HAP-1 (cell line): ENCODE results near the gene FCN2.

Source experiments
- DNase-seq, 2 experiments: peaks; one replicate each; pipeline ENCODE4 v3.0.0-alpha.2; 2016 to 2020; ENCODE audit warnings: low spot score in 2 of 2
- H3K27me3 ChIP-seq: fragments of 250-450 bp; sonication (Bioruptor Pico); 2 replicates; pipeline ENCODE4 v1.5.1; 2020; ENCODE audit warnings: low read depth, mild to moderate bottlenecking, moderate library complexity
- H3K36me3 ChIP-seq: fragments of 250-450 bp; sonication (Bioruptor Pico); replicated peaks from 2 replicates; pipeline ENCODE4 v1.5.1; 2020; ENCODE audit warnings: mild to moderate bottlenecking
- H3K4me1 ChIP-seq: fragments of 250-450 bp; sonication (Bioruptor Pico); 2 replicates; pipeline ENCODE4 v1.5.1; 2020; ENCODE audit warnings: mild to moderate bottlenecking
- H3K4me3 ChIP-seq: fragments of 250-450 bp; sonication (Bioruptor Pico); 2 replicates; pipeline ENCODE4 v1.5.1; 2020; ENCODE audit warnings: mild to moderate bottlenecking, moderate library complexity
- H3K9me3 ChIP-seq: fragments of 250-450 bp; sonication (Bioruptor Pico); 2 replicates; pipeline ENCODE4 v1.5.1; 2020; ENCODE audit warnings: mild to moderate bottlenecking, moderate library complexity
- in situ Hi-C: fragments of 300-500 bp; cut with MboI; formaldehyde crosslinking; loops from 3 replicates; pipeline ENCODE4 v1.14.3; 2020; ENCODE audit warnings: low sequenced_read_pairs, inconsistent platforms, mixed read lengths

Gene FCN2

GRCh38 chr9:134883040-134883782 is 2.6 kb downstream of the FCN2 start:
- H3K4me1 ChIP-seq = no peaks in the 10 kb centered on the region
- in situ Hi-C loops = no loop called here
- no peak overlapping the region for H3K4me3 ChIP-seq
- no peak for DNase-seq
- no peaks in the 10 kb centered on the region; the same call in 1 of the 2 replicates for H3K9me3 ChIP-seq
- no peaks in the 10 kb centered on the region for H3K36me3 ChIP-seq
- no peaks in the 10 kb centered on the region for H3K27me3 ChIP-seq

- H3K9me3 ChIP-seq = no peaks in the 10 kb centered on the region; the same call in 1 of the 2 replicates
- in situ Hi-C loops = no loop called here
- H3K4me3 ChIP-seq = no peak overlapping the region
- no peaks in the 10 kb centered on the region for H3K27me3 ChIP-seq
- no peaks in the 10 kb centered on the region for H3K4me1 ChIP-seq
- DNase-seq = no peak
- H3K36me3 ChIP-seq = no peaks in the 10 kb centered on the region
Measured at GRCh38 chr9:134884492-134884891, 3.9 kb downstream of the FCN2 start.

GRCh38 chr9:134885001-134885678 is 4.5 kb downstream of the FCN2 start:
- no peaks in the 10 kb centered on the region for H3K27me3 ChIP-seq
- no peaks in the 10 kb centered on the region; the same call in 1 of the 2 replicates for H3K9me3 ChIP-seq
- no peak for DNase-seq
- no peaks in the 10 kb centered on the region for H3K4me1 ChIP-seq
- no peak overlapping the region for H3K4me3 ChIP-seq
- no peaks in the 10 kb centered on the region for H3K36me3 ChIP-seq
- in situ Hi-C loops = no loop called here

GRCh38 chr9:134885679-134886412 is 5.2 kb downstream of the FCN2 start:
- H3K4me1 ChIP-seq = no peaks in the 10 kb centered on the region
- in situ Hi-C loops = no loop called here
- no peak overlapping the region for H3K4me3 ChIP-seq
- DNase-seq = no peak
- no peaks in the 10 kb centered on the region; the same call in 1 of the 2 replicates for H3K9me3 ChIP-seq
- H3K27me3 ChIP-seq = no peaks in the 10 kb centered on the region
- H3K36me3 ChIP-seq = no peaks in the 10 kb centered on the region

GRCh38 chr9:134886413-134886913 is 5.9 kb downstream of the FCN2 start:
- no peaks in the 10 kb centered on the region for H3K36me3 ChIP-seq
- no peaks in the 10 kb centered on the region; the same call in 1 of the 2 replicates for H3K9me3 ChIP-seq
- H3K4me1 ChIP-seq = no peaks in the 10 kb centered on the region
- DNase-seq = no peak
- H3K27me3 ChIP-seq = no peaks in the 10 kb centered on the region
- in situ Hi-C loops = no loop called here
- H3K4me3 ChIP-seq = no peak overlapping the region

GRCh38 chr9:134887219-134887618 is 6.6 kb downstream of the FCN2 start:
- no peak for DNase-seq
- H3K9me3 ChIP-seq = no peaks in the 10 kb centered on the region; the same call in 1 of the 2 replicates
- H3K27me3 ChIP-seq = no peaks in the 10 kb centered on the region
- in situ Hi-C loops = no loop called here
- no peaks in the 10 kb centered on the region for H3K36me3 ChIP-seq
- H3K4me3 ChIP-seq = no peak overlapping the region
- H3K4me1 ChIP-seq = no peaks in the 10 kb centered on the region

GRCh38 chr9:134887686-134888602 is 7.3 kb downstream of the FCN2 start:
- Histone ChIP-seq H3K27me3 (no peaks in the 10 kb centered on the region), H3K4me3 (no peak overlapping the region), H3K4me1 (no peaks in the 10 kb centered on the region), H3K36me3 (no peaks in the 10 kb centered on the region), H3K9me3 (no peaks in the 10 kb centered on the region; the same call in 1 of the 2 replicates)
- no peak for DNase-seq
- in situ Hi-C loops = no loop called here

GRCh38 chr9:134888603-134889190 is 8.1 kb downstream of the FCN2 start:
- DNase-seq = no peak
- Histone ChIP-seq H3K36me3 (no peaks in the 10 kb centered on the region), H3K27me3 (no peaks in the 10 kb centered on the region), H3K9me3 (no peaks in the 10 kb centered on the region; the same call in 1 of the 2 replicates), H3K4me3 (no peak overlapping the region), H3K4me1 (no peaks in the 10 kb centered on the region)
- in situ Hi-C loops = no loop called here

GRCh38 chr9:134889386-134890154 is 9.0 kb downstream of the FCN2 start:
- Histone ChIP-seq H3K36me3 (no peaks in the 10 kb centered on the region), H3K27me3 (no peaks in the 10 kb centered on the region), H3K9me3 (no peaks in the 10 kb centered on the region; the same call in 1 of the 2 replicates), H3K4me3 (no peak overlapping the region), H3K4me1 (no peaks in the 10 kb centered on the region)
- in situ Hi-C loops = no loop called here
- DNase-seq = no peak

GRCh38 chr9:134890155-134890495 is 9.5 kb downstream of the FCN2 start:
- in situ Hi-C loops = no loop called here
- Histone ChIP-seq H3K4me3 (no peak overlapping the region), H3K27me3 (no peaks in the 10 kb centered on the region), H3K4me1 (no peaks in the 10 kb centered on the region), H3K36me3 (no peaks in the 10 kb centered on the region), H3K9me3 (no peaks in the 10 kb centered on the region)
- DNase-seq = no peak

- no peak for DNase-seq
- in situ Hi-C loops = no loop called here
- H3K9me3 ChIP-seq = no peaks in the 10 kb centered on the region; the same call in 1 of the 2 replicates
- no peak overlapping the region for H3K4me3 ChIP-seq
- H3K36me3 ChIP-seq = no peaks in the 10 kb centered on the region
- H3K4me1 ChIP-seq = no peaks in the 10 kb centered on the region
- H3K27me3 ChIP-seq = no peaks in the 10 kb centered on the region
Measured at GRCh38 chr9:134891053-134891452, 10.4 kb downstream of the FCN2 start.

- in situ Hi-C loops = no loop called here
Measured at GRCh38 chr9:134891713-134892112, 11.1 kb downstream of the FCN2 start.

More at GRCh38 chr9:134891713-134892112, 11.1 kb downstream of the FCN2 start:
- Histone ChIP-seq H3K4me3 (no peak overlapping the region), H3K4me1 (no peaks in the 10 kb centered on the region), H3K27me3 (no peaks in the 10 kb centered on the region), H3K36me3 (no peaks in the 10 kb centered on the region), H3K9me3 (no peaks in the 10 kb centered on the region; the same call in 1 of the 2 replicates)
- DNase-seq = no peak
